Prostate gland (tissue), 2 donors: ENCODE measurements around the gene PAK5.

Experiments used
- POLR2A ChIP-seq: fragments of 450-650 bp; IDR thresholded peaks from one replicate; pipeline ENCODE4 v1.6.1; 2016; ENCODE audit warnings: antibody characterized with exemption, mild to moderate bottlenecking
- TF ChIP-seq, protein P1 (sequence below), 4 experiments: fragments of 200-600 bp in 2 of 4; fragments of 450-650 bp in 2 of 4; sonication (generic) in 2 of 4; IDR thresholded peaks; 1 replicate in 3 of 4; 2 replicates in 1 of 4; pipeline ENCODE4 v1.5.1; 2016 to 2019; ENCODE audit warnings: antibody characterized with exemption in 4 of 4, mild to moderate bottlenecking in 2 of 4, moderate library complexity in 2 of 4

DNA sequence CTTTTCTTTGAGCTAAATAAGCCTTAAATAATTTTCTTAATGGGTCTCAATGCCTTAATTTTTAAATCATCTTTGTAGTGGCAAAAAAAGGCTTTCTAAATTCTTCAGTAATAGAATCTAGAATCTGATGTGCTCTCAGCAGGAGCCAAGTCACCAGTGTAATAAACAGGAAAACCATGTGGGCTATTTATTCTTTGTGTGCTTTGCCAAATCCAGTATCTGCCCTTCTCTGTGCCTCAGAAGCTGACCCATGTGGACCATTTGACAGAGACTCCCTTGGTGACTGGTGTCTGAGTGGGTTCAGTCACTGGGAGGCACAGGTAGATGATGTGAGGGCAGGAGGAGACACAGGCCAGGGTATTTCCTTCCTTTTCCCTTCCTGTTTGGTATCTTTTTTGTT lies 152.9 kb downstream of the PAK5 start:
- TF ChIP-seq, protein P1, sequence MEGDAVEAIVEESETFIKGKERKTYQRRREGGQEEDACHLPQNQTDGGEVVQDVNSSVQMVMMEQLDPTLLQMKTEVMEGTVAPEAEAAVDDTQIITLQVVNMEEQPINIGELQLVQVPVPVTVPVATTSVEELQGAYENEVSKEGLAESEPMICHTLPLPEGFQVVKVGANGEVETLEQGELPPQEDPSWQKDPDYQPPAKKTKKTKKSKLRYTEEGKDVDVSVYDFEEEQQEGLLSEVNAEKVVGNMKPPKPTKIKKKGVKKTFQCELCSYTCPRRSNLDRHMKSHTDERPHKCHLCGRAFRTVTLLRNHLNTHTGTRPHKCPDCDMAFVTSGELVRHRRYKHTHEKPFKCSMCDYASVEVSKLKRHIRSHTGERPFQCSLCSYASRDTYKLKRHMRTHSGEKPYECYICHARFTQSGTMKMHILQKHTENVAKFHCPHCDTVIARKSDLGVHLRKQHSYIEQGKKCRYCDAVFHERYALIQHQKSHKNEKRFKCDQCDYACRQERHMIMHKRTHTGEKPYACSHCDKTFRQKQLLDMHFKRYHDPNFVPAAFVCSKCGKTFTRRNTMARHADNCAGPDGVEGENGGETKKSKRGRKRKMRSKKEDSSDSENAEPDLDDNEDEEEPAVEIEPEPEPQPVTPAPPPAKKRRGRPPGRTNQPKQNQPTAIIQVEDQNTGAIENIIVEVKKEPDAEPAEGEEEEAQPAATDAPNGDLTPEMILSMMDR (IDR thresholded peaks at IDR 0.05) = no peak
- no peak for TF ChIP-seq POLR2A
